ENCODE data around the gene EREG. TPM values are rescaled to one million over a fixed set of nuclear protein-coding genes. Genes with fewer than 3 reads are reported as not detected.

The EREG gene
- total and polyA plus RNA-seq, 2 donors (not counting 1 experiment from before 2014, with no cell fraction given): 0.33 TPM; not detected in 1

- H3K27me3 ChIP-seq (replicated peaks in 1 of 4; ENCODE audit: control extremely low read depth in 1 of 4, control insufficient read depth in 3 of 4, insufficient read depth in 4 of 4, low read length in 3 of 4): no peaks in the 10 kb centered on the region
- no peaks in the 10 kb centered on the region for H3K9me3 ChIP-seq (ENCODE audit: control extremely low read depth in 1 of 3, control insufficient read depth in 2 of 3, insufficient read depth in 1 of 3, low read length in 2 of 3)
- H3K4me3 ChIP-seq (ENCODE audit: control extremely low read depth in 1 of 5, extremely low read depth in 1 of 5, insufficient read depth in 1 of 5, low read depth in 2 of 5, low read length in 4 of 5): no peak overlapping the region
- DNase-seq (no peak), ATAC-seq (ENCODE audit: low read depth) (no peak)
- intact Hi-C loops (cut with micrococcal nuclease): no loop called here
- ChIA-PET CTCF (interaction anchor here (0.8 to 1.8 kb wide), 3 partner anchors 90 to 213 kb away, joined by 3 to 6 read pairs (median 4); no protein-coding TSS in a partner anchor), POLR2A (no interaction called here)
- Mint-ChIP-seq H3K4me3 (no peak overlapping the region), H3K4me1 (no peaks in the 10 kb centered on the region), H3K9me3 (ENCODE audit: insufficient read depth) (no peaks in the 10 kb centered on the region), H3K27me3 (peaks cover 17% of the 10 kb centered on the region), H3K27ac (no peak overlapping the region)
- no peaks in the 10 kb centered on the region for H3K79me2 ChIP-seq (ENCODE audit: control insufficient read depth, insufficient read depth, low read length)
- WGBS (ENCODE audit: insufficient coverage): no CpG with 5 or more reads among the region's 2 CpGs
- no peaks in the 10 kb centered on the region for H4K20me1 ChIP-seq (ENCODE audit: control insufficient read depth, insufficient read depth, low read length, poor library complexity, severe bottlenecking)
- no peak overlapping the region for H2AFZ ChIP-seq (ENCODE audit: insufficient read depth, low read depth, low read length, poor library complexity, severe bottlenecking)
- no peak overlapping the region for H3K9ac ChIP-seq (ENCODE audit: low read length)
- H3K36me3 ChIP-seq (replicated peaks in 1 of 2; ENCODE audit: control extremely low read depth in 1 of 2, control insufficient read depth in 1 of 2, extremely low read depth in 1 of 2, insufficient read depth in 2 of 2, low read length in 1 of 2): no peaks in the 10 kb centered on the region
- TF ChIP-seq, protein P1, sequence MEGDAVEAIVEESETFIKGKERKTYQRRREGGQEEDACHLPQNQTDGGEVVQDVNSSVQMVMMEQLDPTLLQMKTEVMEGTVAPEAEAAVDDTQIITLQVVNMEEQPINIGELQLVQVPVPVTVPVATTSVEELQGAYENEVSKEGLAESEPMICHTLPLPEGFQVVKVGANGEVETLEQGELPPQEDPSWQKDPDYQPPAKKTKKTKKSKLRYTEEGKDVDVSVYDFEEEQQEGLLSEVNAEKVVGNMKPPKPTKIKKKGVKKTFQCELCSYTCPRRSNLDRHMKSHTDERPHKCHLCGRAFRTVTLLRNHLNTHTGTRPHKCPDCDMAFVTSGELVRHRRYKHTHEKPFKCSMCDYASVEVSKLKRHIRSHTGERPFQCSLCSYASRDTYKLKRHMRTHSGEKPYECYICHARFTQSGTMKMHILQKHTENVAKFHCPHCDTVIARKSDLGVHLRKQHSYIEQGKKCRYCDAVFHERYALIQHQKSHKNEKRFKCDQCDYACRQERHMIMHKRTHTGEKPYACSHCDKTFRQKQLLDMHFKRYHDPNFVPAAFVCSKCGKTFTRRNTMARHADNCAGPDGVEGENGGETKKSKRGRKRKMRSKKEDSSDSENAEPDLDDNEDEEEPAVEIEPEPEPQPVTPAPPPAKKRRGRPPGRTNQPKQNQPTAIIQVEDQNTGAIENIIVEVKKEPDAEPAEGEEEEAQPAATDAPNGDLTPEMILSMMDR (IDR thresholded peaks at IDR 0.05): no peak
- TF ChIP-seq EZH2 (IDR thresholded peaks at IDR 0.05; ENCODE audit: borderline replicate concordance, insufficient read depth, low read depth, low read length, poor library complexity, severe bottlenecking): no peak
- H3K27ac ChIP-seq (ENCODE audit: low read length in 2 of 2): no peak overlapping the region
- no peaks in the 10 kb centered on the region for H3K4me1 ChIP-seq (ENCODE audit: control insufficient read depth in 2 of 2, insufficient read depth in 2 of 2, low read length in 2 of 2)
- no peak overlapping the region for H3K4me2 ChIP-seq (replicated peaks; ENCODE audit: low read depth, low read length, poor library complexity, severe bottlenecking)
Measured at GRCh38 chr4:74318276-74318675, 46.7 kb upstream of the EREG start.

DNA sequence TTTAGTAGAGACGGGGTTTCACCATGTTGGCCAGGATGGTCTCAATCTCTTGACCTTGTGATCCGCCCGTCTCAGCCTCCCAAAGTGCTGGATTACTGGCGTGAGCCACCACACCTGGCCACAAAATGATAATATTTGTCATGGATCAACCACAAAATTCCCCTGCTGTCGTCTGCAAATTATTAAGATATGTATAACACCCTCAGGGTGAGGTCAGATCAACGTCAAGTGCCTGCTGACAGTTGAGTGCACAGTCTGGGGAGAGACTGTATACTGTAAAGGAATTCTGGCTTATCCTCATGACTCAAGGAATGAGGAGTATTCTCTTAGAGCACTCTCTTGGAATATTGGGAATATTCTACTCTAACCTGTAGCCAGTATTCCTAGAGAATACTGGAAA is 45.5 kb upstream of the EREG start:
- DNase-seq: no peak
- TF ChIP-seq, protein P1 (IDR thresholded peaks at IDR 0.05): no peak
- no peak for TF ChIP-seq EZH2 (IDR thresholded peaks at IDR 0.05; ENCODE audit: borderline replicate concordance, insufficient read depth, low read depth, low read length, poor library complexity, severe bottlenecking)
- Histone ChIP-seq H3K4me3 (ENCODE audit: control extremely low read depth in 1 of 5, extremely low read depth in 1 of 5, insufficient read depth in 1 of 5, low read depth in 2 of 5, low read length in 4 of 5) (no peak overlapping the region), H3K36me3 (replicated peaks in 1 of 2; ENCODE audit: control extremely low read depth in 1 of 2, control insufficient read depth in 1 of 2, extremely low read depth in 1 of 2, insufficient read depth in 2 of 2, low read length in 1 of 2) (no peaks in the 10 kb centered on the region), H3K27ac (ENCODE audit: low read length in 2 of 2) (no peak overlapping the region), H4K20me1 (ENCODE audit: control insufficient read depth, insufficient read depth, low read length, poor library complexity, severe bottlenecking) (no peaks in the 10 kb centered on the region), H3K27me3 (replicated peaks in 1 of 4; ENCODE audit: control extremely low read depth in 1 of 4, control insufficient read depth in 3 of 4, insufficient read depth in 4 of 4, low read length in 3 of 4) (peaks cover 0 to 8% (median 4%) of the 10 kb centered on the region in 4 experiments), H3K9ac (ENCODE audit: low read length) (no peak overlapping the region), H3K4me2 (replicated peaks; ENCODE audit: low read depth, low read length, poor library complexity, severe bottlenecking) (no peak overlapping the region), H3K9me3 (ENCODE audit: control extremely low read depth in 1 of 3, control insufficient read depth in 2 of 3, insufficient read depth in 1 of 3, low read length in 2 of 3) (no peaks in the 10 kb centered on the region), H3K4me1 (ENCODE audit: control insufficient read depth in 2 of 2, insufficient read depth in 2 of 2, low read length in 2 of 2) (no peaks in the 10 kb centered on the region), H3K79me2 (ENCODE audit: control insufficient read depth, insufficient read depth, low read length) (no peaks in the 10 kb centered on the region), H2AFZ (ENCODE audit: insufficient read depth, low read depth, low read length, poor library complexity, severe bottlenecking) (no peak overlapping the region)
- WGBS (ENCODE audit: insufficient coverage): no CpG with 5 or more reads among the region's 6 CpGs
- ATAC-seq (ENCODE audit: low read depth): no peak
- POLR2A ChIA-PET: no interaction called here
- H3K27ac Mint-ChIP-seq: no peak overlapping the region
- intact Hi-C loops (cut with micrococcal nuclease): no loop called here
- no peak overlapping the region for H3K4me3 Mint-ChIP-seq
- peaks cover 26% of the 10 kb centered on the region for H3K27me3 Mint-ChIP-seq
- no peaks in the 10 kb centered on the region for H3K9me3 Mint-ChIP-seq (ENCODE audit: insufficient read depth)
- CTCF ChIA-PET: interaction anchor here (1.2 to 1.7 kb wide), 4 partner anchors 15 to 356 kb away, joined by 3 to 6 read pairs (median 4); no protein-coding TSS in a partner anchor
- H3K4me1 Mint-ChIP-seq: no peaks in the 10 kb centered on the region
